Right hindlimb (tissue), 1 donor: ENCODE data around the gene NINJ2.

Experiments
- DNase-seq: peaks from one replicate; pipeline ENCODE4 v3.0.0-alpha.2; 2018

Gene NINJ2

GRCh38 chr12:524167-524951 lies 138.9 kb downstream of the NINJ2 start:
- DNase-seq: no peak

- DNase-seq: no peak
Measured at GRCh38 chr12:522692-523378, 140.4 kb downstream of the NINJ2 start.

- DNase-seq: no peak
Measured at GRCh38 chr12:520119-520518, 143.1 kb downstream of the NINJ2 start.

GRCh38 chr12:517538-517937 lies 145.7 kb downstream of the NINJ2 start:
- no peak for DNase-seq
